ENCODE results near the gene ATG16L1. TPM values are rescaled to one million over a fixed set of nuclear protein-coding genes. Genes with fewer than 3 reads are reported as not detected.
A peak's percentile ranks its signal among the peaks of the same experiment; 100 is the strongest.

Gene ATG16L1
- total RNA-seq, 1 donor from 2014 or later = 20.9 TPM

DNA sequence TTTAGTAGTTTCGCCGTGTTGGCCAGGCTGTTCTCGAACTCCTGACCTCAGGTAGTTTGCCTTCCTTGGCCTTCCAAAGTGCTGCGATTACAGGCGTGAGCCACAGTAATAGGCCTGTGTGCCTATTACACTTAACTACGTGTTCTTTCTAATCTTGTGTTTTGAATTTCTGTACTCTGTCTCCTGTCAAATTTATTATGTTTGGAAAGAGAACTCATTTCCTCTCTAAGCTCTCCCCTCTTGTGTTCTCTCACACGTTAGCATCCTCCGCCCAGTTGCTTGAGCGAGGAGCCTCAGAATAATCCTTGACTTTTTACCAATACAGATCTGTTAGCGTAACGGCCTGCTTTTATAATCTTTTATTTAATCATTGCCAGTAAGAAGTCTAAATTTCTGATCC lies 3.7 kb downstream of the ATG16L1 start:
- Mint-ChIP-seq H3K4me3 (ENCODE audit: unreplicated experiment) (no peak overlapping the region), H3K27me3 (ENCODE audit: unreplicated experiment) (no peaks in the 10 kb centered on the region)

DNA sequence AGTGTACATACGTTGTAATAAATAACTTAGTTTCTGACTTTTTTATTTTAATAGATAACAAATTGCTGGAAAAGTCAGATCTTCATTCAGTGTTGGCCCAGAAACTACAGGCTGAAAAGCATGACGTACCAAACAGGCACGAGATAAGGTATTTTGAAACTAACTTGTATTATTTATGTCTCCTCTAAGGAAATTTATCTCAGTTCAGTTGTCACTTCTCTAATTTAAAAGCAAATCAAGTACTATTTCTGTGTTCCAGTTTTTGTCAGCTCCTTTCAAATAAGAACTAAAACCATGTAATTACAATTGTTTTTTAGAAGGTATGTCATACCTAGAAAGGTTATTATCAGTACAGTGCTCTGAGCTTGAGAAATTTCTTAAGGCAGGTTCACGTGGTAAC lies 4.6 kb downstream of the ATG16L1 start:
- DNase-seq (ENCODE audit: extremely low spot score, unreplicated experiment) = no peak
- Mint-ChIP-seq H3K36me3 (ENCODE audit: unreplicated experiment) (peaks cover 33% of the 10 kb centered on the region), H3K4me3 (ENCODE audit: unreplicated experiment) (no peak overlapping the region), H3K4me1 (ENCODE audit: unreplicated experiment) (peaks cover 19% of the 10 kb centered on the region), H3K9me3 (ENCODE audit: unreplicated experiment) (no peaks in the 10 kb centered on the region), H3K27me3 (ENCODE audit: unreplicated experiment) (no peaks in the 10 kb centered on the region), H3K27ac (ENCODE audit: unreplicated experiment) (no peak overlapping the region)
- TF ChIP-seq, protein P1, sequence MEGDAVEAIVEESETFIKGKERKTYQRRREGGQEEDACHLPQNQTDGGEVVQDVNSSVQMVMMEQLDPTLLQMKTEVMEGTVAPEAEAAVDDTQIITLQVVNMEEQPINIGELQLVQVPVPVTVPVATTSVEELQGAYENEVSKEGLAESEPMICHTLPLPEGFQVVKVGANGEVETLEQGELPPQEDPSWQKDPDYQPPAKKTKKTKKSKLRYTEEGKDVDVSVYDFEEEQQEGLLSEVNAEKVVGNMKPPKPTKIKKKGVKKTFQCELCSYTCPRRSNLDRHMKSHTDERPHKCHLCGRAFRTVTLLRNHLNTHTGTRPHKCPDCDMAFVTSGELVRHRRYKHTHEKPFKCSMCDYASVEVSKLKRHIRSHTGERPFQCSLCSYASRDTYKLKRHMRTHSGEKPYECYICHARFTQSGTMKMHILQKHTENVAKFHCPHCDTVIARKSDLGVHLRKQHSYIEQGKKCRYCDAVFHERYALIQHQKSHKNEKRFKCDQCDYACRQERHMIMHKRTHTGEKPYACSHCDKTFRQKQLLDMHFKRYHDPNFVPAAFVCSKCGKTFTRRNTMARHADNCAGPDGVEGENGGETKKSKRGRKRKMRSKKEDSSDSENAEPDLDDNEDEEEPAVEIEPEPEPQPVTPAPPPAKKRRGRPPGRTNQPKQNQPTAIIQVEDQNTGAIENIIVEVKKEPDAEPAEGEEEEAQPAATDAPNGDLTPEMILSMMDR (IDR thresholded peaks at IDR 0.05) = no peak

More for the DNA sequence above, 3.7 kb downstream of the ATG16L1 start:
- H3K4me1 Mint-ChIP-seq (ENCODE audit: unreplicated experiment) = peaks cover 19% of the 10 kb centered on the region
- peaks cover 25% of the 10 kb centered on the region for H3K36me3 Mint-ChIP-seq (ENCODE audit: unreplicated experiment)
- no peak for DNase-seq (ENCODE audit: extremely low spot score, unreplicated experiment)
- TF ChIP-seq, protein P1 (IDR thresholded peaks at IDR 0.05) = no peak
- no peaks in the 10 kb centered on the region for H3K9me3 Mint-ChIP-seq (ENCODE audit: unreplicated experiment)
- H3K27ac Mint-ChIP-seq (ENCODE audit: unreplicated experiment) = no peak overlapping the region

DNA sequence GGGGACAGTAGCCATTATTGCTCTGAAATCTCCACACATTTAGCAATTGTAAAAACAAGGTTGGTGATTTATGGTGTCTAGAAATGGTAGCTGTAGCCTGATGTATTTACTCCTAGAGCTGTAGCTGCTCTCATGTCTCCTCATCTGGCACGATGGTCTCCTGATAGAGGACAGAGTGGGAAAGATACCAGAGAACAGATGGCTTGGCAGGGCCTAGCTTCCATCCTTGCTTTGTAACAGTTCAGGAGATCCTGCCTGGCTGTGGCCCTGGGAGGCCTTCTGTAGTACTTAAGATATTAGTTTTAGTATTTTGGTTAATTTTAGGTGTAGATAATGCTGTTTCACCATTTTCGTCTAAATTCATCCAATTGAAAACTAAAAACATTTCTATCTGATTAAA lies 6.7 kb downstream of the ATG16L1 start:
- peaks cover 11% of the 10 kb centered on the region for H3K4me1 Mint-ChIP-seq (ENCODE audit: unreplicated experiment)
- no peaks in the 10 kb centered on the region for H3K9me3 Mint-ChIP-seq (ENCODE audit: unreplicated experiment)
- no peak for DNase-seq (ENCODE audit: extremely low spot score, unreplicated experiment)
- no peak overlapping the region for H3K4me3 Mint-ChIP-seq (ENCODE audit: unreplicated experiment)
- TF ChIP-seq, protein P1 (IDR thresholded peaks at IDR 0.05) = no peak
- H3K27ac Mint-ChIP-seq (ENCODE audit: unreplicated experiment) = no peak overlapping the region
- no peaks in the 10 kb centered on the region for H3K27me3 Mint-ChIP-seq (ENCODE audit: unreplicated experiment)
- H3K36me3 Mint-ChIP-seq (ENCODE audit: unreplicated experiment) = peaks cover 55% of the 10 kb centered on the region

DNA sequence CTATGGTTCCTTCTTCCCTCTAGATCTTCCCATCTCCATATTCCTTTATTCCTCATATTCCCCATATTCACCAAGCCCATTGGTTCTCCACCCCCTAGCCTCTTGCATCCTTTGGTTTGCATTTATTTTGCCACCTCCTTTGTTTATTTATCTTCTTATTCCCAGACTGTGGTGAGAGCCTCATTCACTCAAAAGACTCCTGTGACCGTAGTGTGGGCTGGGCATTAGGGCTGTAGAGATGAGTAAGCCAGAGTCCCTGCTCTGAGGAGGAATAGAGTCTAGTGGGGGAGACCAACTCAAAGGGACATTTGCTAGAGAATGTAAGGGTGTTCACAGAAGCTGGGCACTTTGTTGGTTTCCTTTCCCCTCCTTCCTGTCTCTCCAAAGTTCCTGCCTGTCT lies 8.3 kb downstream of the ATG16L1 start:
- Mint-ChIP-seq H3K4me1 (ENCODE audit: unreplicated experiment) (no peaks in the 10 kb centered on the region), H3K4me3 (ENCODE audit: unreplicated experiment) (no peak overlapping the region), H3K27ac (ENCODE audit: unreplicated experiment) (peak overlapping the region; percentile 20), H3K36me3 (ENCODE audit: unreplicated experiment) (peaks cover 61% of the 10 kb centered on the region), H3K9me3 (ENCODE audit: unreplicated experiment) (no peaks in the 10 kb centered on the region), H3K27me3 (ENCODE audit: unreplicated experiment) (no peaks in the 10 kb centered on the region)
- TF ChIP-seq, protein P1 (IDR thresholded peaks at IDR 0.05) = no peak
- DNase-seq (ENCODE audit: extremely low spot score, unreplicated experiment) = no peak

DNA sequence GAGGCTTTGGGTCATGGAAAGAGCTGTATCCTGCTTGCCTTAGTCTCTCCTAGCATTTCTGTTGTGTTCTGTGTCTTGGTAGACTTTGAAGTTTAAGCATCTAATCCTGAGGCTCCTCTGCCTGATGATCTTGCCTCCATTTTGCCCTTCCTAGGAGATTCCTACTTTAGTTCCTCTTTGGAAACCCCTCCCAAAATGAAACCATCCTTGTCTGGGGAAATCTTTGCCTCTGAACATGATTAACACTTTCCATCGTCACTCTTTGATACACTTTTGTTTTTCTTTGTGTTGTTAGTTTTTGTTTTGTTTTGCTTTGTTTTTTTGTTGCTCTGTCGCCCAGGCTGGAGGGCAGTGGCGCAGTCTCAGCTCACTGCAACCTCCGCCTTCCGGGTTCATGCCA lies 9.2 kb downstream of the ATG16L1 start:
- TF ChIP-seq, protein P1 (IDR thresholded peaks at IDR 0.05) = no peak
- no peak for DNase-seq (ENCODE audit: extremely low spot score, unreplicated experiment)
- no peak overlapping the region for H3K4me3 Mint-ChIP-seq (ENCODE audit: unreplicated experiment)
- H3K27ac Mint-ChIP-seq (ENCODE audit: unreplicated experiment) = no peak overlapping the region
- H3K9me3 Mint-ChIP-seq (ENCODE audit: unreplicated experiment) = no peaks in the 10 kb centered on the region
- H3K36me3 Mint-ChIP-seq (ENCODE audit: unreplicated experiment) = peaks cover 65% of the 10 kb centered on the region
- H3K27me3 Mint-ChIP-seq (ENCODE audit: unreplicated experiment) = no peaks in the 10 kb centered on the region
- H3K4me1 Mint-ChIP-seq (ENCODE audit: unreplicated experiment) = no peaks in the 10 kb centered on the region
